GM21825 (cell line): ENCODE data around the gene CDRT15.
A peak's percentile ranks its signal among the peaks of the same experiment; 100 is the strongest.
"Not testable (repeated sequence)": the region's sequence is repeated elsewhere in the genome, so short reads cannot be mapped to it uniquely, and the experiment has no call there.

Experiments used
- ATAC-seq: cut with Tn5 transposase; IDR thresholded peaks from one replicate; pipeline ENCODE4 v1.9.1; 2021; ENCODE audit warnings: mild to moderate bottlenecking, moderate library complexity; ENCODE audit not compliant: unreplicated experiment

Gene CDRT15

DNA sequence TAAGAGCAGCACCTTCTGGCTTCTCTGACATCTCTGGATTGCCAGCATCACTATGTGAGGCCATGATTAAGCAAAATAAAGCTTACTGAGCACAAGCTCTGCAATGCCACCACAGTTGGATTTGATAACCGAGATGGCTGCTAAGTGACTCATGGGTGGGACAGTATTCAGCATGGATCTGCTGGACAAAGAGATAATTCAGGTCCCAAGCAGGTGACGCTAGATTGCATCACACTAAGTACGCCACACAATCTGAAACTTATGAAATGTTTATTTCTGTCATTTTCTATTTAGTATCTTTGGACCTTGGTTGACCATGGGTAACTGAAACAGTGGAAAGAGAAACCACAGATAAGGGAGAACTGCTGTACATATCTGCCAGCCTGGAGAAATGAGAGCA lies 27.4 kb downstream of the CDRT15 start:
- ATAC-seq: no peak

DNA sequence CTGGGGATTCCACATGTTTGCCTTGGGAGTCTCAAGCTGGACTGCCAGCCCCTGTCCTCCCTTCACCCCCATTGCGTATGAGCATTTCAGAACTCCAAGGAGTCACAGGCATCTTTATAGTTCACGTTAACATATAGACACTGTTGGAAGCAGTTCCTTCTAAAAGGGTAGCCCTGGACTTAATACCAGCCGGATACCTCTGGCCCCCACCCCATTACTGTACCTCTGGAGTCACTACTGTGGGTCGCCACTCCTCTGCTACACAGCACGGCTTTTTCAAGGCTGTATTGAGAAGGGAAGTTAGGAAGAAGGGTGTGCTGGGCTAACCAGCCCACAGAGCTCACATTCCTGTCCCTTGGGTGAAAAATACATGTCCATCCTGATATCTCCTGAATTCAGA lies 28.9 kb downstream of the CDRT15 start:
- ATAC-seq: no peak

GRCh38 chr17:14206891-14207290 lies 29.8 kb downstream of the CDRT15 start:
- ATAC-seq: no peak

DNA sequence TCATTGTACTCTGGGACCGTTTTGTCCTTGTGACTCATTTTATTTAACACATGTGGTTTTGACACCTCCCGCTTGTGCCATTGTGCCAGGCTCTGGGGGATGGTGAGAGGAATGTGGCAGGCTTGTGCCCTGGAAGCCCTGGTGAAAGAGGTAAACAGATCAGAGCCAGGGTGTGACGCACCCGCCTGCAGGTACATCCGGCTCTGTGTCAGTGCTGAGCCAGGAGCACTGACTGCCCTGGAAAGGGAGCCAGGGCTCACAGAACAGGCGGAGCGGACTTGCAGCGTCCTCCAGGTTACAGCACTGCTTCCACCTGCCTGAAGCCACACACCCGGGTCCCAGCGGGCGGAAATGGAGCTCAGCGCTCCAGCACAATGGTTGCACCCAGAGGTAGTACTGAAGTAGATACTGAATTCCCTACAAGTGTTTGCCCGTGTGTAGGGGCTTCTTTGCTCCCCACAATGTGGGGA lies 30.6 kb downstream of the CDRT15 start:
- ATAC-seq: no peak

DNA sequence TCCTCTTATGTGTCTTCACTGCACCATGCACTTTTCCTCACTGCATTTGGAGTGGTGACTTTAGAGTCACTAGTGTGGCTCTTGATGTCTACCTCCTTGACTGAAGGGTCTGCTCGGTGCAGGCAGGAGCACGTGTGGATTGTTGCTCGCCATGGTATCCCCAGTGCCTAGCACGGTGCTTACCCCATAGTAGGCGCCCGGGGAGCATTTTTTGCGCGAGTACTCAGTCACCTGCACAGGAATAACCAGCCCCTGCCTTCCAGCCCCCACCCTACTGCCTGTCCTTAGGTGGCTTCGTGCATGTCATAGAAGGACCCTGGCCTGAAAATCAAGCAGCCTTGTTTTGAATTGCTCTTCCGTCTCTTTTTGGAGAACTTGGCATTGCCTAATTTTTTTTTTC lies 31.3 kb downstream of the CDRT15 start:
- ATAC-seq: no peak

- no peak for ATAC-seq
Measured at GRCh38 chr17:14204546-14204945, 32.1 kb downstream of the CDRT15 start.

- ATAC-seq: no peak
Measured at GRCh38 chr17:14204084-14204483, 32.6 kb downstream of the CDRT15 start.

GRCh38 chr17:14203388-14203787 lies 33.3 kb downstream of the CDRT15 start:
- ATAC-seq: no peak

DNA sequence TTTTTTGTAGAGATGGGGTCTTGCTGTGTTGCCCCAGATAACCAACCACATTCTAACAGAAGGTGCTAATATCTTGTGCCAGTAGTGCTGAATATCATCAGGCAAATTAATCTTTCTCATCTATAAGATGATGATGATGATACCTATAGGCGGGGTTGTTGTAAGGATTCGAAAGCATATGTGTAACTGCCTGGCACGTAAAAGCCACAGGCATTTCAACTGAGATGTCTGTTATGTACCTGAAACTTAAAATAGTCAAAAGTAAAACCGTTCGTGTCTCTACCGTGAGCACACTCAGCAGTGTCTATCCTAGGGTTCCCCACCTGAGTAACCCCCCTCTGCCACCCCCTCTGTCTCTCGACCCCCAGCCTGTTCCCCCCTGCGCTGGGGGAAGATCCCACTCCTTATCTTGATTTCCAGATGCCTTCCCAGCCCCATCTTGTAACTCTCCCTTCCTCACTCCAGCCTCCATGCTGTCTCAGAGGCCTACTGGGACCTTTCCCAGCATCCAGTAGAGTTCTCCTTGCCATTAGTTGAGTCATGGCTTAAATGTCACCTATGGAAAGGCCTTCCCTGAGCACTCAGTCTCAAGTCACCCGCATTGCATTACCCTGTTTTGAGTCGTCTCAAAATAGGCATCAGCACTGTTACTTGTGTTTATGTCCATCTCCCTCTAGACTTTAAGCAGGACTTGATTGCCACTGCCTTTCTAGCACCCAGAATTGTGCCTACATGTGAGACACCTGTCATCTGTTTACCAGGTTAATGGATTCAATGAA lies 34.1 kb downstream of the CDRT15 start:
- ATAC-seq: no peak

DNA sequence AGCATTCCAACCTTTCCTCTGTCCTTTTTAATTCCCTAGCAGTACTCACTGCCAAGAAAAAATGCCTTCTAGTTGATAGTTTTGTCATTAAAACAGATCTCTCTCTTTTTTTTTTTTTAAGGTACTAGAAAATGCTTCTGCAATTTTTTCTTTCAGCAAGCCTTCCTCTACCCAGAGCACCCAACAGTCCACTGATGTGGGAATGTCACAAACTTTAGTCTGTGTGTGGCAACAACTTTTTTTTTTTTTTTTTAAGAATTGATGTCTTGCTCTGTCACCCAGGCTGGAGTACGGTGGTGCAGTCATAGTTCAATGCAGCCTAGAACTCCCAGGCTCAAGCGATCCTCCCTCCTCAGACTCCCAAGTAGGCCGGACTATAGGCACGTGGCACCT lies 34.7 kb downstream of the CDRT15 start:
- no peak for ATAC-seq

DNA sequence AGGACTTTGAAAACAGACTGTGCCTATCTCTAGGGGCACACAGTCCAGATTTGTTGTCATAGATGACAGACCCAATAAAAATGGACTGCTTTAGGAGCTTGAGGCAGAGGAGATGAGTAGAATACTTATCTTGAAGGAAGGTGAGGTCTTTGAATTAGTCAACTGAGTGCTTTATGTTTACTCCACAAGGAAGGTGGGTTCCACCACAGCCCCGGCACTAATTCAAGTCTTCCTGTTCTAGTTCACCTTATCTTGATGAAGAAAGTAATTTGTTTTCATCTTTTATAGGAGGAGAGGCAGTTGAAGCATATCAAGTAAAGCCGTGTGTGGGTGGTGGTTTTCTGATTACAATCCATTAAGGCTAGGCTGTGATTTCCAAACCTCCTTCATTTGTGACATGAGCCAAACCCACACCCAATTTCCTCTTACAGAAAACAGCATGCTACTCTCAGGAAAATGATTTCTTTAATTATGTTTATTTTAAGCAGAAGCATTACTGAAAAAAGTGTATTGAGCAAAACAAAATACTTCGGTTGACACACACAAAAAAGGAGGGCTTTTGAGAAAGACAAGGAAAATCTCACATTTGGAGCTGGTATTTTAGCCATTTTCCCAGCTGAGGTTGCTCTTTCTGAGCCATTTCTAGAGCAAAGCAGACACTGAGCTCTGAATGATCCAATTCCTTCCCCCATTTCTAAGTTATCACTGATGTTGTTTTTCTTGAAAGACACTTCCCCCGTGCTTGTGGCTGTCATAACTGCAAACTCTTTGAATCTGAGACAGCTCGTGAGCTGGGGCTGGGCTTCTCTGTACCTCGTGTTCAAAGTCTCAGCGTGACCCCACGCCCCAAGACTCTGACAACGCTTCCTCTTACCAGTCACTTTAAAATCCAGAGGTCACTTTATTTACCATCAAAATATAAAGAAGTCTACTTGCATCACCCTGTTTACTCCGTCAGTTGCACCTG lies 35.4 kb downstream of the CDRT15 start:
- no peak for ATAC-seq

DNA sequence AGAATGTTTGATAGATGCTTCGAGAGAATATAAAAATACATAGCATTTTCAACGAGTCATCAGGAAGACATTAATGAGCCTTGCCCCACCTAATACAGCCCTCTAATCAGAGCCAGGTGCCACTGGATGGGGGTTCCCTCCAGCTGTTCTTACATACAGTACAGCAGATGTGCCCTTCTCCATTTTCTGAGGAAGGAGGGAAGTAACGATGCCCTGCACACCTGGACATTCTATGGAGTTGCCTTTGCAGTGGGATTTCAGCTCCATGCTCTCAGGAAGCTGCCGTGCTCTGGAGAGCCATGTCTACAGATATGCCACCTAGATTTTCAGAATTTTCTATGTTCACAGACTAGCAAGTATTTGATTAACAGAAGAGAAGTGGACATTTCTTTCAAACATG lies 36.3 kb downstream of the CDRT15 start:
- ATAC-seq: no peak

GRCh38 chr17:14199601-14200000 lies 37.1 kb downstream of the CDRT15 start:
- no peak for ATAC-seq

- ATAC-seq: no peak
Measured at GRCh38 chr17:14198575-14198974, 38.1 kb downstream of the CDRT15 start.

DNA sequence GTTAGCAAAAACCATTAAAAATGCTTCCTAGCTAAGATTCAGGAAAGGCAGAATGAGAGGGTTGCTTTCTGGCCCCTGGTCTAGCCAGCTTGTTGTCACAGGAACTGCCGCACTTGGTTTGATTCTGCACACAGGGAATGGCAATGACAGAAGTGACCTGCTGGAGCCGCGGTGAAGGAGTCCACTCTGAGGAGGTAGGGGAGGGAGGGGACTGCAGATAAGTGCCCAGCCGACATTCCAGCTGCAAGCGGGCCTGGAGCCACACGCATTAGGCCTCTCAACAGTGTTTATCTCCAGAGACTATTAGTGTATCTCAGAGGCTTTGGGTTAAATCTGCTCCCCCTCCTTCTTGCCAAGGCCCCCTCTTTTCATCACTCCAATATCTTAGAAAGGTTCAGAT lies 38.6 kb downstream of the CDRT15 start:
- ATAC-seq: no peak

DNA sequence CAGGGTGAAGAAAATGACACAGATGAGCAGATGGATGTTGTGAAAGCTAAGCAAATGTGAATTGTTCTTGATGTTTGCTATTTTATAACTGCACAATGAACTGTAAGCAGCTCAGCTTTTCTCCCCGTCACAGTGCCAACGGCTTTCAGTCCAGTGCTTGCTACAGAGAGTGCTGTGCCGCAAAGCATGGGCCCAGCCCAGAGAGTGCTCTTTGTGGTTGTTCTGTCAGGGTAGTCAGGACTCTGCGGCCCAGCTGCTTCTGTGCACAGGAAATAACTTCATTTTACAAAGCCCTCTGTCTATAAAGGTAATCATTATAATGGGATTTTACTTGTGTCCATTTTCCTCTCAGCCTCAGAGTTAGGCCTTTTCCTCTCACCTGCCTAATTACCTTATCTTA lies 39.1 kb downstream of the CDRT15 start:
- no peak for ATAC-seq

GRCh38 chr17:14197057-14197456 lies 39.6 kb downstream of the CDRT15 start:
- no peak for ATAC-seq

GRCh38 chr17:14196377-14196997 lies 40.2 kb downstream of the CDRT15 start:
- no peak for ATAC-seq

DNA sequence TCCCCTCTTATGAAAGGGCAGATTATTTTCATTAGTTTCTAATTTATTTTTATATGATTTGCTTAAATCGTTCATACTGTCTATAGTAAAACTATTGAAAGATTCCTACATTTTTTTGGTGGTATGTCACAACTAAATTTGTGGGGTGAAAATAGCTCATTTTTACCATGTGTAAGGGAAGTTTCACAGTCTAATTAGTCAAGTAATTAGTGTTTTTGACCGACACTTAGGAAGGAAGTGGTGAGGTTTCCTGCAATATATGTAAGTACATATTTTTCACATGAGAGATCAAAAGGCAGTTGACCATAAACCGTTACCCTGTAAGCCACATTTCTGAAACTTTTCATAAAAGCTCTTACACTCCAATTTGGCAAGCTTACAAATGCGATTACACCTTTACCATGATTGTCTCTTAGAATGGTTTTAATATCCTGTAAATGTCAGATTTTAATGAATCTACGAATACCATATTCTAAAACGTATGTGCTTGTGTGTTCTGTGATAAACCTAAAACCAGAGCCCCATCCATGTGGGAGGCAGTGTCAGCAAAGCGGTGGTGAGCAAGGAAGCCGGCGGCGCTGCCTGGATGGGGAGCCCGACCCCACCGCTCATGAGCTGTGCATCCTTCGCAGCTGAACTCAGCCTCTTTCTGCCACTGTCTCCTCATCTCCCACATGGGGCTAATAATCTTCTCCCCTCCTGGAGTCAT lies 43.9 kb downstream of the CDRT15 start:
- peak; percentile 60 for ATAC-seq

DNA sequence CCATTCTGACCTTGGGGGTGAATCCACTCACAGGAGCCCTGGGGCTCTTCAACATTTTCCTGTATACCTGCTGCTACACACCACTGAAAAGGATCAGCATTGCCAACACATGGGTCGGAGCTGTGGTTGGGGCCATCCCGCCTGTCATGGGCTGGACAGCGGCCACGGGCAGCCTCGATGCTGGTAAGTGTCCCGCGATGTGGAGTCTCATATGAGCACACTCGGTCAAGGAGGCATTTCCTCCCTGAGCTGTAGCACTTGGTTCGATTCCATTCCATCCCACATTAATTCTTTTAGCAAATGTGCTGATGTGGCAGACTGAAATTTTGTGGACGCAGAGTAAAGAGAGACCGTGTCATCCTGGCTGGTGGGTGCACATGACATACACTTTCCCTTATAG lies 44.6 kb downstream of the CDRT15 start:
- ATAC-seq: not testable (repeated sequence)

GRCh38 chr17:14191469-14191868 lies 45.2 kb downstream of the CDRT15 start:
- ATAC-seq: not testable (repeated sequence)
